GM12874 (cell line): Measurements from ENCODE around the gene SLC24A4.

ENCODE experiments used
- TF ChIP-seq, protein P1 (sequence below): IDR thresholded peaks from 2 replicates; pipeline ENCODE4 v1.5.1; 2011; ENCODE audit warnings: low read depth, mild to moderate bottlenecking, control low read depth, low read length, moderate library complexity; ENCODE audit not compliant: insufficient read depth

SLC24A4 gene

DNA sequence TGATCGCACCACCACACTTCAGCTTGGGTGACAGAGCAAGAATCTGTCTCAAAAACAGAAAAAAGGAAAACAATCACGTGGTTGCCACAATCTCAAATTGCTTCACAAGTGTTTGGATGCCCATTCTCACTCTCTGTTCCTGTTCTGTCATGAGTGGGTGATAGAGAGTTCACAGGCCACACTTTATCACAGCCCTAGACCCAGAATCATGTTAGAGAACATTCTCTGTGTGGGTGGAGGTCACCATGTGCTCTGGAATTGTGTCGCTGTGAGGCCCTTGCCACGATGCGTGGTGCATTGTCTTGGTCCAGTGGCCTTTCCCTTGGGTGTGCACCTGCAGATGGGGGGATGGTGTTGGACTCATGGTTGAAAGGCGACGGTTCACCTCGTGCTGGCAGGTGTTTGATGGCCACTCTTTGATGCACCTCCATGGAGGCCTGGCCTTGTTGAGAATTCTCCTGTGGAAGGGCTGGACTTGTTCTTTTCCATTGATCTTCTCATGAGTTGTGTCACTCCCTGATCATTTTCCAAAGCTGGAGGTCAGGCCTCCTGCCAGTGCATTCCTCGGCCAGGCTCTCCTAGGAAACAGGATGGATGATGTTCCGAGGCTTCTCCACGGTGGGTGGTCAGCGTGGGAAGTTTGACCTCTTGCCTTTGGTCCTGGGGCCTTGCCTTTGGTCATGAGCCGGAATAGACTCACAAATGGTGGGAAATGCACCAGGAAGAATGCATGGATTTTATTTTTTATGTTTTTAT lies 91.9 kb downstream of the SLC24A4 start:
- TF ChIP-seq, protein P1, sequence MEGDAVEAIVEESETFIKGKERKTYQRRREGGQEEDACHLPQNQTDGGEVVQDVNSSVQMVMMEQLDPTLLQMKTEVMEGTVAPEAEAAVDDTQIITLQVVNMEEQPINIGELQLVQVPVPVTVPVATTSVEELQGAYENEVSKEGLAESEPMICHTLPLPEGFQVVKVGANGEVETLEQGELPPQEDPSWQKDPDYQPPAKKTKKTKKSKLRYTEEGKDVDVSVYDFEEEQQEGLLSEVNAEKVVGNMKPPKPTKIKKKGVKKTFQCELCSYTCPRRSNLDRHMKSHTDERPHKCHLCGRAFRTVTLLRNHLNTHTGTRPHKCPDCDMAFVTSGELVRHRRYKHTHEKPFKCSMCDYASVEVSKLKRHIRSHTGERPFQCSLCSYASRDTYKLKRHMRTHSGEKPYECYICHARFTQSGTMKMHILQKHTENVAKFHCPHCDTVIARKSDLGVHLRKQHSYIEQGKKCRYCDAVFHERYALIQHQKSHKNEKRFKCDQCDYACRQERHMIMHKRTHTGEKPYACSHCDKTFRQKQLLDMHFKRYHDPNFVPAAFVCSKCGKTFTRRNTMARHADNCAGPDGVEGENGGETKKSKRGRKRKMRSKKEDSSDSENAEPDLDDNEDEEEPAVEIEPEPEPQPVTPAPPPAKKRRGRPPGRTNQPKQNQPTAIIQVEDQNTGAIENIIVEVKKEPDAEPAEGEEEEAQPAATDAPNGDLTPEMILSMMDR, result no peak

DNA sequence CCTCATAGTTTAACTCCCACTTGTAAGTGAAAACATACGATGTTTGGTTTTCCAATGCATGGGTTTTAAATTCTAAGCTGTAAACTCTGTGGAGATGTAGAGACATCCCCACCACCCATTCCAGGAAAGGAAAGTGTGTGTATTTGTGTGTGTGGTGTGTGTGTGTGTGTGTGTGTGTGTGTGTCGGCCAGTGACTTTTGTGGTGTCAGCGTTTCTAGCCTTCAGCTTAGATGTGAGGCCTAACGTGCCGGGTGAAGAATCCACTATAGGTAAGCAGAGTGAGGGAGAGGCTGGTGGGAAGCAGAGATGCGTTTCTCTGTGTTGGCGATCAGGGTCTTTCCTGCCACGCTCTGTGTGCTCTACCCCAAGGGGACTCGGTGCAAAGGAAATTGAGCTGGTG lies 93.0 kb downstream of the SLC24A4 start:
- TF ChIP-seq, protein P1, result no peak

DNA sequence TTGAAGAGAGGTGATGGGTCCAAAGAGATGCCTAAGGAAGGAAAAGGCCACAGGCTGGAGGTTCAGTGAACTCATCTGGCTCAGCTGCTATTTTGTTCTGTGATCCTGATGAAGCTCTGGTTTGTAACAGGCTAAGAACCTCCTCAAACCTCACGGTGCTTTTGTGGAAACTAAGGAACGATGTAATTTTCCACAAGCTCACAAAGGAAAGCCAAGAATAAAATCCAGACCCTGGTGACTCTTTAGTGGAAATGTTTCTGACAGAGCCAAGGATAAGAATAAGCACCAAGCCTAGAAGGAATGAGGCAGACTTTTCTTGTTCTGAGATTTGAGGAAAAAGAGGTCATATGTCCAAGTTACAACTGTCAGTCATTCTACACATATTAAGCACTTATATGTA lies 93.6 kb downstream of the SLC24A4 start:
- TF ChIP-seq, protein P1, result no peak

DNA sequence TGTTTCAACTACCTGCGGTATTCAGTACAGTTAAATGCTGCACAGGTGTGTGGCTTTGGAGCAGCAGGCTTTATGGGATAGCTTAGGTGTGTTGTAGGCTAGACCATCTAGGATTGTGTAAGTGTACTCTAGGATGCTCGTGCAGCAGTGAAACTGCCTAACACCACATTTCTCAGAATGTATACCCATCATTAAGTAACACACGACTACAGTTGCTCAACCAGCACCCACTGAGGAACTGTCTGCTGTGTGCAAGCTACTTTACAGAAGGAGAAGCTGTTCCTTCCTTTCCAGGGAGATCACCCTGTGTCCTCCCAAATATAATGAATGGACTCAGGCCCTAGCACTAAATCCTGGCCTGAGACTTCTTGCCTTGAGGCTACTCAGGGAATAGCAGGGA lies 94.8 kb downstream of the SLC24A4 start:
- TF ChIP-seq, protein P1, result no peak

DNA sequence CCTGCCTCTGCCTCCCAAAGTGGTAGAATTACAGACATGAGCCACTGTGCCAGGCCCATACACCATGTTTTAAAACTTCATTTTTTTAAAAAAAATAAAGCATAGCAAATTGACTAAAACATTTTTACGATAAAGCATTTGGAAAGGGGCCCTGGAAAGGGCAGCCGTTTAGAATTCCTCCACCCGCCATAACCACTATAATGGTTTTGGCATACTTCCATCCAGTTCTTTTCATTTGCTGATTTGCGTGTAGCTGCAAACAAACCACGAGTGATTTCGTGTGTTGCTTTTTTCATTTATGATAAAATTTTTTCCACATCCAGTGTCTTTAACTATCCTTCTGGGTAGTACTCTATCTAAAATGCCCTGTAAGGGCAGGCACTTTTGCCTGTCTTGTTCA lies 98.8 kb downstream of the SLC24A4 start:
- TF ChIP-seq, protein P1, result no peak

DNA sequence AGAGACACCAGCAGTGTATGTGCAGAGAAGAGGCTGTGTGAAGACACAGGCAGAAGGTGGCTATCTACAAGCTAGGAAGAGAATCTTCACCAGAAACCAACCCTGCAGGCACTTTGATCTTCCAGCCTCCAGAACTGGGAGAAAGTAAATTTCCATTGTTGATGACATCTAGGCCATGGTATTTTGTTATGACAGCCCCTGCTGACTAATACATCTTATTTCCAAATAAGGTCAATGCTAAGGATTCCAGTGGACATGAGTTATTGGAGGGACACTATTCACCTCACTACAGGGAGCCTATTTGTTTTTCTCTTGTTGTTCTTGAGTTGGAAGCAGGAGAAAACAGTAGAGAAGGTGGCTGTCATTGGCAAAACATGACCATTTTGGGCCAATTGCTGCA lies 102.1 kb downstream of the SLC24A4 start:
- TF ChIP-seq, protein P1, result no peak

DNA sequence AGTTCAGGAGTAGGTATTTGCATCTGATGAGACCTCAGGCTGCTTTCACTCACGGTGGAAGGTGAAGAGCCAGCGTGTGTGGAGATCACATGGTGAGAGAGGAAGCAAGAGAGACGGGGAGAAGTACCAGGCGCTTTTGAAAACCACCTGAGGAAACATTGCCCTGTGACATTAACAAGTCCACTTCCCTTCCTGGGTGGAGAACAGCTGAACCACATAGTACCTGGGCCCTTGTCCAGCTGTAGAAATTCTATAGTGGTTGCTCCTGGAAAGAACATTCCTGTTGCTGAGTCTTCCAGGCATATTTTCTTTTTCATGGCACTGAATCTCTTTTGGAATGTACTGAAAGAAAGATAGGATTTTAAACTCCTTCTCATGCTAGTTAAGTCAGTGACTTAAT lies 103.3 kb downstream of the SLC24A4 start:
- TF ChIP-seq, protein P1, result no peak

DNA sequence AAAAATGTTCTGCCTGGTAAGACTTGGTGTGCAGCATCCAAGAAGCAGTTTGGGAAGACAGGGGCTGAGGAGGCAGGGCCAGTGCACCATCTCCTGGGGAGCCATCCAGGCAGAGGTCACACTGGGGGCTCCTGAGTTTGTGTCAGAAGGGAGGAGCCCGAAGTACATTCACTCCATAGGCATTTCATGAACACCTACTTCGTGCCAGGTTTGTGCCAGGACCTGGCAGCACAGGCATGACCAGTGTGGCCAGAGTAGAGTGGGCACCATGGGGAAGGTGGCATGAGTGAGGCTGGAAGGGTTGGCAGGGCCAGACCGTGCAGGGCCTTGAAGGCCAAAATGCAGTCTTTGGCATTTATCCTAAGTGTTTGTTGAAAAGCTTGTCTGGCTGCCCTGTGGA lies 104.1 kb downstream of the SLC24A4 start:
- TF ChIP-seq, protein P1, result no peak
